ENCODE measurements around the gene GRM7. TPM values are rescaled to one million over a fixed set of nuclear protein-coding genes. Genes with fewer than 3 reads are reported as not detected.

GRM7 gene
- total and polyA plus RNA-seq, 5 donors from 2014 or later: not detected

GRCh38 chr3:6965881-6966280, 105.0 kb downstream of the GRM7 start:
- H3K9me3 ChIP-seq (ENCODE audit: control insufficient read depth in 2 of 2, low read length in 2 of 2): peaks cover 0 to 3% of the 10 kb centered on the region in 2 experiments
- ATAC-seq (ENCODE audit: low read depth in 2 of 2) (no peak), DNase-seq (no peak)
- Mint-ChIP-seq H3K4me1 (no peaks in the 10 kb centered on the region), H3K27ac (no peak overlapping the region), H3K4me3 (no peak overlapping the region), H3K9me3 (peaks cover 0 to 11% (median 4%) of the 10 kb centered on the region in 7 donors), H3K36me3 (no peaks in the 10 kb centered on the region), H3K27me3 (no peaks in the 10 kb centered on the region)
- H3K4me1 ChIP-seq (ENCODE audit: control insufficient read depth, insufficient read depth, low read length, poor library complexity, severe bottlenecking): no peaks in the 10 kb centered on the region
- H3K27ac ChIP-seq (ENCODE audit: insufficient read depth, low read length, poor library complexity, severe bottlenecking): no peak overlapping the region
- no peaks in the 10 kb centered on the region for H3K36me3 ChIP-seq (ENCODE audit: control insufficient read depth, insufficient read depth, low read length)
- no peaks in the 10 kb centered on the region for H3K27me3 ChIP-seq (ENCODE audit: control insufficient read depth, insufficient read depth, low read length)
- H3K4me3 ChIP-seq (ENCODE audit: low read depth, low read length): no peak overlapping the region

- Histone ChIP-seq H3K4me1 (ENCODE audit: control insufficient read depth, insufficient read depth, low read length, poor library complexity, severe bottlenecking) (no peaks in the 10 kb centered on the region), H3K9me3 (ENCODE audit: control insufficient read depth in 2 of 2, low read length in 2 of 2) (peaks cover 0 to 3% of the 10 kb centered on the region in 2 experiments), H3K4me3 (ENCODE audit: low read depth, low read length) (no peak overlapping the region), H3K27ac (ENCODE audit: insufficient read depth, low read length, poor library complexity, severe bottlenecking) (no peak overlapping the region), H3K36me3 (ENCODE audit: control insufficient read depth, insufficient read depth, low read length) (no peaks in the 10 kb centered on the region), H3K27me3 (ENCODE audit: control insufficient read depth, insufficient read depth, low read length) (no peaks in the 10 kb centered on the region)
- Mint-ChIP-seq H3K4me1 (no peaks in the 10 kb centered on the region), H3K4me3 (no peak overlapping the region), H3K27me3 (no peaks in the 10 kb centered on the region), H3K36me3 (no peaks in the 10 kb centered on the region), H3K27ac (no peak overlapping the region), H3K9me3 (peaks cover 0 to 9% (median 4%) of the 10 kb centered on the region in 7 donors)
- ATAC-seq (ENCODE audit: low read depth in 2 of 2): no peak
- no peak for DNase-seq
Observed at GRCh38 chr3:6971933-6972332, 111.0 kb downstream of the GRM7 start.

- ATAC-seq (ENCODE audit: low read depth in 2 of 2) (no peak), DNase-seq (no peak)
- H3K4me3 ChIP-seq (ENCODE audit: low read depth, low read length): no peak overlapping the region
- H3K4me1 ChIP-seq (ENCODE audit: control insufficient read depth, insufficient read depth, low read length, poor library complexity, severe bottlenecking): no peaks in the 10 kb centered on the region
- H3K9me3 Mint-ChIP-seq: peaks cover 1 to 13% (median 5%) of the 10 kb centered on the region in 7 donors
- no peak overlapping the region for H3K27ac Mint-ChIP-seq
- H3K4me3 Mint-ChIP-seq: no peak overlapping the region
- H3K27ac ChIP-seq (ENCODE audit: insufficient read depth, low read length, poor library complexity, severe bottlenecking): no peak overlapping the region
- H3K36me3 ChIP-seq (ENCODE audit: control insufficient read depth, insufficient read depth, low read length): no peaks in the 10 kb centered on the region
- H3K9me3 ChIP-seq (ENCODE audit: control insufficient read depth in 2 of 2, low read length in 2 of 2): peaks cover 0 to 7% of the 10 kb centered on the region in 2 experiments
- no peaks in the 10 kb centered on the region for H3K27me3 ChIP-seq (ENCODE audit: control insufficient read depth, insufficient read depth, low read length)
- H3K4me1 Mint-ChIP-seq: no peaks in the 10 kb centered on the region
- H3K36me3 Mint-ChIP-seq: no peaks in the 10 kb centered on the region
- no peaks in the 10 kb centered on the region for H3K27me3 Mint-ChIP-seq
Observed at GRCh38 chr3:6985848-6986247, 124.9 kb downstream of the GRM7 start.

- ATAC-seq (ENCODE audit: low read depth in 2 of 2): no peak
- Mint-ChIP-seq H3K4me3 (no peak overlapping the region), H3K4me1 (no peaks in the 10 kb centered on the region), H3K27ac (no peak overlapping the region), H3K36me3 (no peaks in the 10 kb centered on the region), H3K9me3 (peaks cover 4 to 20% (median 6%) of the 10 kb centered on the region in 7 donors), H3K27me3 (no peaks in the 10 kb centered on the region)
- Histone ChIP-seq H3K9me3 (ENCODE audit: control insufficient read depth in 2 of 2, low read length in 2 of 2) (no peaks in the 10 kb centered on the region), H3K27ac (ENCODE audit: insufficient read depth, low read length, poor library complexity, severe bottlenecking) (no peak overlapping the region), H3K4me1 (ENCODE audit: control insufficient read depth, insufficient read depth, low read length, poor library complexity, severe bottlenecking) (no peaks in the 10 kb centered on the region), H3K4me3 (ENCODE audit: low read depth, low read length) (no peak overlapping the region), H3K36me3 (ENCODE audit: control insufficient read depth, insufficient read depth, low read length) (no peaks in the 10 kb centered on the region), H3K27me3 (ENCODE audit: control insufficient read depth, insufficient read depth, low read length) (no peaks in the 10 kb centered on the region)
- no peak for DNase-seq
Observed at GRCh38 chr3:6989608-6990291, 128.8 kb downstream of the GRM7 start.

GRCh38 chr3:6994081-6994668, 133.3 kb downstream of the GRM7 start:
- ATAC-seq (ENCODE audit: low read depth in 2 of 2) (no peak), DNase-seq (no peak)
- Histone ChIP-seq H3K36me3 (ENCODE audit: control insufficient read depth, insufficient read depth, low read length) (no peaks in the 10 kb centered on the region), H3K9me3 (ENCODE audit: control insufficient read depth in 2 of 2, low read length in 2 of 2) (no peaks in the 10 kb centered on the region), H3K27me3 (ENCODE audit: control insufficient read depth, insufficient read depth, low read length) (no peaks in the 10 kb centered on the region), H3K27ac (ENCODE audit: insufficient read depth, low read length, poor library complexity, severe bottlenecking) (no peak overlapping the region), H3K4me3 (ENCODE audit: low read depth, low read length) (no peak overlapping the region), H3K4me1 (ENCODE audit: control insufficient read depth, insufficient read depth, low read length, poor library complexity, severe bottlenecking) (no peaks in the 10 kb centered on the region)
- no peaks in the 10 kb centered on the region for H3K27me3 Mint-ChIP-seq
- H3K4me1 Mint-ChIP-seq: no peaks in the 10 kb centered on the region
- no peaks in the 10 kb centered on the region for H3K36me3 Mint-ChIP-seq
- H3K4me3 Mint-ChIP-seq: no peak overlapping the region
- H3K9me3 Mint-ChIP-seq: peaks cover 5 to 15% (median 8%) of the 10 kb centered on the region in 7 donors
- H3K27ac Mint-ChIP-seq: no peak overlapping the region

- Mint-ChIP-seq H3K4me3 (no peak overlapping the region), H3K4me1 (no peaks in the 10 kb centered on the region), H3K27ac (no peak overlapping the region), H3K27me3 (no peaks in the 10 kb centered on the region), H3K36me3 (no peaks in the 10 kb centered on the region), H3K9me3 (peaks cover 0 to 23% (median 6%) of the 10 kb centered on the region in 7 donors)
- DNase-seq (no peak), ATAC-seq (ENCODE audit: low read depth in 2 of 2) (no peak)
- Histone ChIP-seq H3K4me3 (ENCODE audit: low read depth, low read length) (no peak overlapping the region), H3K27ac (ENCODE audit: insufficient read depth, low read length, poor library complexity, severe bottlenecking) (no peak overlapping the region), H3K27me3 (ENCODE audit: control insufficient read depth, insufficient read depth, low read length) (no peaks in the 10 kb centered on the region), H3K4me1 (ENCODE audit: control insufficient read depth, insufficient read depth, low read length, poor library complexity, severe bottlenecking) (no peaks in the 10 kb centered on the region), H3K9me3 (ENCODE audit: control insufficient read depth in 2 of 2, low read length in 2 of 2) (peaks cover 0 to 4% of the 10 kb centered on the region in 2 experiments), H3K36me3 (ENCODE audit: control insufficient read depth, insufficient read depth, low read length) (no peaks in the 10 kb centered on the region)
Observed at GRCh38 chr3:7000501-7000900, 139.6 kb downstream of the GRM7 start.

GRCh38 chr3:7001370-7001769, 140.5 kb downstream of the GRM7 start:
- Histone ChIP-seq H3K27me3 (ENCODE audit: control insufficient read depth, insufficient read depth, low read length) (no peaks in the 10 kb centered on the region), H3K36me3 (ENCODE audit: control insufficient read depth, insufficient read depth, low read length) (no peaks in the 10 kb centered on the region), H3K4me1 (ENCODE audit: control insufficient read depth, insufficient read depth, low read length, poor library complexity, severe bottlenecking) (no peaks in the 10 kb centered on the region), H3K27ac (ENCODE audit: insufficient read depth, low read length, poor library complexity, severe bottlenecking) (no peak overlapping the region), H3K4me3 (ENCODE audit: low read depth, low read length) (no peak overlapping the region), H3K9me3 (ENCODE audit: control insufficient read depth in 2 of 2, low read length in 2 of 2) (peaks cover 0 to 4% of the 10 kb centered on the region in 2 experiments)
- Mint-ChIP-seq H3K27ac (no peak overlapping the region), H3K4me3 (no peak overlapping the region), H3K9me3 (peaks cover 0 to 23% (median 6%) of the 10 kb centered on the region in 7 donors), H3K27me3 (no peaks in the 10 kb centered on the region), H3K36me3 (no peaks in the 10 kb centered on the region), H3K4me1 (no peaks in the 10 kb centered on the region)
- DNase-seq (no peak), ATAC-seq (ENCODE audit: low read depth in 2 of 2) (no peak)

Data from CD4-positive, CD25-positive, alpha-beta regulatory T cell (primary cell).